ENCODE results near the gene PICALM. TPM values are rescaled to one million over a fixed set of nuclear protein-coding genes. Genes with fewer than 3 reads are reported as not detected.

PICALM gene
- total and polyA plus RNA-seq, 2 of the 8 experiments (the other 6 are each of a cell fraction or from before 2014, with no cell fraction given) = 69.4 to 71.3 TPM

GRCh38 chr11:85991508-85991907, 77.4 kb downstream of the PICALM start:
- no peaks in the 10 kb centered on the region for H3K9me3 ChIP-seq (ENCODE audit: insufficient read depth in 2 of 2, low read depth in 1 of 2, low read length in 1 of 2)
- no peak overlapping the region for H3K56ac ChIP-seq (replicated peaks; ENCODE audit: insufficient read length, low read depth, low read length)
- no peaks in the 10 kb centered on the region for H3K23me2 ChIP-seq (ENCODE audit: low read depth, low read length)
- CTCF ChIA-PET (ENCODE audit: partially characterized antibody) = interaction anchor here (0.6 to 0.7 kb wide), 2 partner anchors 8 to 312 kb away, joined by 3 read pairs; no protein-coding TSS in a partner anchor
- H2BK12ac ChIP-seq (ENCODE audit: low read depth, low read length) = no peak overlapping the region
- no peak overlapping the region for H2BK5ac ChIP-seq (ENCODE audit: low read depth, low read length)
- H3K27ac ChIP-seq (ENCODE audit: low read depth, low read length) = no peak overlapping the region
- H4K91ac ChIP-seq (replicated peaks; ENCODE audit: insufficient read length, low read length) = no peak overlapping the region
- H3K4me1 ChIP-seq (replicated peaks in 1 of 4; ENCODE audit: control insufficient read depth in 3 of 4, insufficient read depth in 4 of 4, low read length in 3 of 4) = no peaks in the 10 kb centered on the region
- H2BK120ac ChIP-seq (replicated peaks; ENCODE audit: low read depth, low read length) = no peak overlapping the region
- H4K20me1 ChIP-seq (replicated peaks in 1 of 2; ENCODE audit: control insufficient read depth in 1 of 2, insufficient read depth in 2 of 2, low read length in 2 of 2) = no peaks in the 10 kb centered on the region
- H3K23ac ChIP-seq (ENCODE audit: insufficient read length) = no peak overlapping the region
- no peak overlapping the region for H3K14ac ChIP-seq (ENCODE audit: insufficient read length)
- no peaks in the 10 kb centered on the region for H3K27me3 ChIP-seq (replicated peaks in 1 of 4; ENCODE audit: control insufficient read depth in 3 of 4, extremely low read depth in 1 of 4, insufficient read depth in 3 of 4, low read length in 3 of 4)
- H3K4me2 ChIP-seq (ENCODE audit: insufficient read depth in 1 of 2, low read depth in 2 of 2, low read length in 2 of 2) = no peak overlapping the region
- WGBS, 2 experiments (ENCODE audit: extremely low coverage in 1 of 2, insufficient coverage in 1 of 2, insufficient read length in 1 of 2, insufficient replicate concordance in 2 of 2, low coverage in 1 of 2, low lambda C conversion rate in 2 of 2, missing lambda C conversion rate in 1 of 2) = 82% methylated on average over 1 of the region's 2 CpGs; no CpG with 5 or more reads in 1 of the 2 experiments
- H4K5ac ChIP-seq (ENCODE audit: insufficient read length, low read depth, low read length) = no peak overlapping the region
- no peak overlapping the region for H2AK5ac ChIP-seq (ENCODE audit: low read depth, low read length)
- H4K8ac ChIP-seq (ENCODE audit: extremely low read depth, insufficient read depth, low read length) = no peak overlapping the region
- no peak overlapping the region for H2AFZ ChIP-seq (ENCODE audit: low read length)
- no peak overlapping the region for H3K18ac ChIP-seq (ENCODE audit: extremely low read depth, low read length)
- no peak overlapping the region for H2BK15ac ChIP-seq (ENCODE audit: low read length)
- FAIRE-seq (no peak), DNase-seq (ENCODE audit: low read depth in 1 of 2, low spot score in 2 of 2) (no peak)
- H3K4ac ChIP-seq (replicated peaks; ENCODE audit: insufficient read length, low read depth, low read length) = no peak overlapping the region
- H3K79me1 ChIP-seq (ENCODE audit: low read depth, low read length) = no peaks in the 10 kb centered on the region
- POLR2A ChIA-PET (ENCODE audit: partially characterized antibody) = no interaction called here
- no peak overlapping the region for H3K4me3 ChIP-seq (ENCODE audit: extremely low read depth in 1 of 4, insufficient read depth in 2 of 4, low read depth in 3 of 4, low read length in 4 of 4)
- no peak overlapping the region for H2BK20ac ChIP-seq (ENCODE audit: low read length)
- H3K36me3 ChIP-seq (ENCODE audit: control insufficient read depth in 2 of 4, insufficient read depth in 4 of 4, low read length in 3 of 4) = peaks cover 0 to 22% (median 3%) of the 10 kb centered on the region in 4 experiments; a peak in 3 of 8 replicates
- no peaks in the 10 kb centered on the region for H3K79me2 ChIP-seq (ENCODE audit: control insufficient read depth in 1 of 2, insufficient read depth in 2 of 2, low read length in 2 of 2)
- H3K9ac ChIP-seq (replicated peaks in 1 of 4; ENCODE audit: extremely low read depth in 1 of 4, low read depth in 3 of 4, low read length in 3 of 4) = no peak overlapping the region
- TF ChIP-seq GABPA (IDR thresholded peaks at IDR 0.05; ENCODE audit: borderline replicate concordance, insufficient read depth, low read length) (no peak), ASH2L (IDR thresholded peaks at IDR 0.05; ENCODE audit: low read length) (no peak), HDAC2 (IDR thresholded peaks at IDR 0.05; ENCODE audit: borderline replicate concordance in 1 of 2, low read depth in 2 of 2, low read length in 2 of 2) (no peak), RXRA (IDR thresholded peaks at IDR 0.05; ENCODE audit: insufficient read depth, low read depth, low read length) (no peak), EZH2 (IDR thresholded peaks at IDR 0.05; ENCODE audit: low read depth, low read length, severe bottlenecking) (no peak), POLR2AphosphoS5 (IDR thresholded peaks at IDR 0.05; ENCODE audit: low read depth, low read length) (no peak), ATF2 (IDR thresholded peaks at IDR 0.05; ENCODE audit: low read length) (no peak), SP1 (IDR thresholded peaks at IDR 0.05; ENCODE audit: low read depth, low read length) (no peak), HDAC6 (IDR thresholded peaks at IDR 0.05; ENCODE audit: low read depth, low read length) (no peak), CTBP2 (IDR thresholded peaks at IDR 0.05; ENCODE audit: borderline replicate concordance, insufficient read depth, insufficient read length, low read length) (no peak)

Data from H1 (cell line).